WTC11 (cell line): ENCODE results near the gene BOD1. TPM values are rescaled to one million over a fixed set of nuclear protein-coding genes. Genes with fewer than 3 reads are reported as not detected.

Experiments
- ATAC-seq: fragments of 200-7000 bp; cut with Tn5 transposase; 2 replicates; pipeline ENCODE4 v1.10.0; 2021; ENCODE audit warnings: mild to moderate bottlenecking, moderate library complexity
- CTCF ChIA-PET: fragments of 300-600 bp; sonication (Branson Sonifier 250); formaldehyde crosslinking; loops from one replicate; lab custom pipeline; 2021; ENCODE audit warnings: antibody characterized with exemption; lab: Charles Lee
- POLR2A ChIA-PET: fragments of 350-600 bp; sonication (Branson Sonifier 250); formaldehyde crosslinking; loops from one replicate; lab custom pipeline; 2021; ENCODE audit warnings: antibody characterized with exemption; lab: Charles Lee
- DNase-seq: peaks from one replicate; pipeline ENCODE4 v3.0.0; 2021; ENCODE audit warnings: low spot score
- H3K27ac Mint-ChIP-seq: 2 replicates; pipeline ENCODE4 v1.8.0; 2021; ENCODE audit warnings: mixed read lengths
- H3K27me3 Mint-ChIP-seq: 2 replicates; pipeline ENCODE4 v1.8.0; 2021; ENCODE audit warnings: low read depth, mild to moderate bottlenecking, moderate library complexity, mixed read lengths
- H3K36me3 Mint-ChIP-seq: 2 replicates; pipeline ENCODE4 v1.8.0; 2021; ENCODE audit warnings: mixed read lengths
- H3K4me1 Mint-ChIP-seq: 2 replicates; pipeline ENCODE4 v1.8.0; 2022; ENCODE audit warnings: mixed read lengths
- H3K4me3 Mint-ChIP-seq: 2 replicates; pipeline ENCODE4 v1.8.0; 2021; ENCODE audit warnings: mild to moderate bottlenecking, moderate library complexity, mixed read lengths
- H3K9me3 Mint-ChIP-seq: 2 replicates; pipeline ENCODE4 v1.8.0; 2021; ENCODE audit warnings: mixed read lengths
- CREM ChIP-seq: sonication (generic); formaldehyde crosslinking; IDR thresholded peaks from 2 replicates; pipeline ENCODE4 v1.8.1; 2022; ENCODE audit warnings: mild to moderate bottlenecking, missing genetic modification reagents, moderate library complexity
- ETV6 ChIP-seq: sonication (generic); formaldehyde crosslinking; IDR thresholded peaks from 2 replicates; pipeline ENCODE4 v1.8.1; 2022; ENCODE audit warnings: mild to moderate bottlenecking, missing genetic modification reagents
- FOXP1 ChIP-seq: sonication (generic); formaldehyde crosslinking; IDR thresholded peaks from 2 replicates; pipeline ENCODE4 v1.8.0; 2022; ENCODE audit warnings: missing genetic modification reagents, mild to moderate bottlenecking, moderate library complexity, borderline replicate concordance
- HMGA2 ChIP-seq: fragments of 250-450 bp; sonication (Bioruptor Pico); IDR thresholded peaks from 2 replicates; pipeline ENCODE4 v1.4.0; 2021; ENCODE audit warnings: mild to moderate bottlenecking, moderate library complexity
- JAZF1 ChIP-seq: fragments of 250-450 bp; sonication (Bioruptor Pico); IDR thresholded peaks from 2 replicates; pipeline ENCODE4 v1.9.0; 2021; ENCODE audit warnings: moderate library complexity, mild to moderate bottlenecking, inconsistent platforms
- JUN ChIP-seq: sonication (generic); formaldehyde crosslinking; IDR thresholded peaks from 2 replicates; pipeline ENCODE4 v1.8.0; 2023; ENCODE audit warnings: mild to moderate bottlenecking, missing genetic modification reagents
- RELA ChIP-seq: sonication (generic); formaldehyde crosslinking; IDR thresholded peaks from 2 replicates; pipeline ENCODE4 v1.8.1; 2022; ENCODE audit warnings: missing genetic modification reagents, mild to moderate bottlenecking, borderline replicate concordance
- TCF7 ChIP-seq: sonication (generic); formaldehyde crosslinking; IDR thresholded peaks from 2 replicates; pipeline ENCODE4 v1.8.0; 2022; ENCODE audit warnings: mild to moderate bottlenecking, low read depth, missing genetic modification reagents, moderate library complexity
- ZNF219 ChIP-seq: sonication (generic); formaldehyde crosslinking; IDR thresholded peaks from 2 replicates; pipeline ENCODE4 v1.8.0; 2023; ENCODE audit warnings: missing genetic modification reagents, mild to moderate bottlenecking, borderline replicate concordance
- ZNF232 ChIP-seq: sonication (generic); formaldehyde crosslinking; IDR thresholded peaks from 2 replicates; pipeline ENCODE4 v1.8.0; 2022; ENCODE audit warnings: mild to moderate bottlenecking, missing genetic modification reagents
- total RNA-seq: library from RNA; stranded (reverse); gene quantifications from 3 replicates; pipeline ENCODE4 v1.2.3, GENCODE V29; 2021
- TF ChIP-seq, protein P1 (sequence below): sonication (generic); formaldehyde crosslinking; IDR thresholded peaks from 2 replicates; pipeline ENCODE4 v1.8.1; 2023; ENCODE audit warnings: mild to moderate bottlenecking, missing genetic modification reagents, borderline replicate concordance
- TF ChIP-seq, protein P2 (sequence below): fragments of 250-450 bp; sonication (Bioruptor Pico); conservative IDR thresholded peaks from 2 replicates; pipeline ENCODE4 v1.9.0; 2021; ENCODE audit warnings: mild to moderate bottlenecking
- TF ChIP-seq, protein P3 (sequence below): fragments of 200-600 bp; IDR thresholded peaks from 2 replicates; pipeline ENCODE4 v1.8.0; 2022; ENCODE audit warnings: antibody characterized with exemption
- TF ChIP-seq, protein P4 (sequence below): sonication (generic); formaldehyde crosslinking; IDR thresholded peaks from 2 replicates; pipeline ENCODE4 v1.8.1; 2022; ENCODE audit warnings: low read depth, missing genetic modification reagents, borderline replicate concordance
- TF ChIP-seq, protein P5 (sequence below): sonication (generic); formaldehyde crosslinking; IDR thresholded peaks from 2 replicates; pipeline ENCODE4 v1.8.0; 2022; ENCODE audit warnings: mild to moderate bottlenecking, missing genetic modification reagents
- TF ChIP-seq, protein P6 (sequence below): sonication (generic); formaldehyde crosslinking; IDR thresholded peaks from 2 replicates; pipeline ENCODE4 v1.8.1; 2023; ENCODE audit warnings: mild to moderate bottlenecking, moderate library complexity, missing genetic modification reagents

Gene BOD1
- total RNA-seq, 1 experiment from 2014 or later = 120 TPM

DNA sequence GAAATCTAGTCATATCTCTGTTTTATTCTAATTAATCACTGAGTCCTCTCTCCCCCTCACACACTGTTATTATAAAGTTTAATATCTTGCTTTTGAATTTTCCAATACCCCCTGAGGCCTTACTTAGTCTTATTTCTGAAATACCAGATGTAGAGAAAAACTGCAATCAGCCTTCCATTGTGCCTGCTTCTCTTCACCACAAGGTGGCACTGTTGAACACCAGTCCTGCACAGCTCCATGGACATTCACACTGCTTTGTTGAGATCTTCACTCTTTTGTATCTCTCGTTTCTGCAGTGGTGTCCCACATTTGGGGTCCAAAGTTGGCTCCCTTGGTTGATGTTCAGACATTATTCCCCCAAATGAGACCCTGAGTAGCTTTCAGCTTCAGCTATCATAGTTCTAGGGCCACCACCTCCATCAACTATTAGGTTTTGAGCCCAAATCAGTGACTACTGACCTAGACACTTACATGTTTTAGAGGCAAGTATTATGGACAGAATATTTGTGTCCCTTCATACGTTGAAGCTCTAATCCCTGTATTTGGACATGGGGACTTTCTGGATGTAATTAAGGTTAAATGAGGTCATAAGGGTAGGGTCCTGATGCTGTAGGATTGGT lies 24.3 kb downstream of the BOD1 start:
- H3K4me3 Mint-ChIP-seq = no peak overlapping the region
- peaks cover 54% of the 10 kb centered on the region for H3K36me3 Mint-ChIP-seq
- TF ChIP-seq HMGA2 (CRISPR knock-in tag) = no peak
- TF ChIP-seq, protein P1, sequence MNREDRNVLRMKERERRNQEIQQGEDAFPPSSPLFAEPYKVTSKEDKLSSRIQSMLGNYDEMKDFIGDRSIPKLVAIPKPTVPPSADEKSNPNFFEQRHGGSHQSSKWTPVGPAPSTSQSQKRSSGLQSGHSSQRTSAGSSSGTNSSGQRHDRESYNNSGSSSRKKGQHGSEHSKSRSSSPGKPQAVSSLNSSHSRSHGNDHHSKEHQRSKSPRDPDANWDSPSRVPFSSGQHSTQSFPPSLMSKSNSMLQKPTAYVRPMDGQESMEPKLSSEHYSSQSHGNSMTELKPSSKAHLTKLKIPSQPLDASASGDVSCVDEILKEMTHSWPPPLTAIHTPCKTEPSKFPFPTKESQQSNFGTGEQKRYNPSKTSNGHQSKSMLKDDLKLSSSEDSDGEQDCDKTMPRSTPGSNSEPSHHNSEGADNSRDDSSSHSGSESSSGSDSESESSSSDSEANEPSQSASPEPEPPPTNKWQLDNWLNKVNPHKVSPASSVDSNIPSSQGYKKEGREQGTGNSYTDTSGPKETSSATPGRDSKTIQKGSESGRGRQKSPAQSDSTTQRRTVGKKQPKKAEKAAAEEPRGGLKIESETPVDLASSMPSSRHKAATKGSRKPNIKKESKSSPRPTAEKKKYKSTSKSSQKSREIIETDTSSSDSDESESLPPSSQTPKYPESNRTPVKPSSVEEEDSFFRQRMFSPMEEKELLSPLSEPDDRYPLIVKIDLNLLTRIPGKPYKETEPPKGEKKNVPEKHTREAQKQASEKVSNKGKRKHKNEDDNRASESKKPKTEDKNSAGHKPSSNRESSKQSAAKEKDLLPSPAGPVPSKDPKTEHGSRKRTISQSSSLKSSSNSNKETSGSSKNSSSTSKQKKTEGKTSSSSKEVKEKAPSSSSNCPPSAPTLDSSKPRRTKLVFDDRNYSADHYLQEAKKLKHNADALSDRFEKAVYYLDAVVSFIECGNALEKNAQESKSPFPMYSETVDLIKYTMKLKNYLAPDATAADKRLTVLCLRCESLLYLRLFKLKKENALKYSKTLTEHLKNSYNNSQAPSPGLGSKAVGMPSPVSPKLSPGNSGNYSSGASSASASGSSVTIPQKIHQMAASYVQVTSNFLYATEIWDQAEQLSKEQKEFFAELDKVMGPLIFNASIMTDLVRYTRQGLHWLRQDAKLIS = no peak
- no peak for TF ChIP-seq CREM (CRISPR knock-in tag)
- TF ChIP-seq, protein P2, sequence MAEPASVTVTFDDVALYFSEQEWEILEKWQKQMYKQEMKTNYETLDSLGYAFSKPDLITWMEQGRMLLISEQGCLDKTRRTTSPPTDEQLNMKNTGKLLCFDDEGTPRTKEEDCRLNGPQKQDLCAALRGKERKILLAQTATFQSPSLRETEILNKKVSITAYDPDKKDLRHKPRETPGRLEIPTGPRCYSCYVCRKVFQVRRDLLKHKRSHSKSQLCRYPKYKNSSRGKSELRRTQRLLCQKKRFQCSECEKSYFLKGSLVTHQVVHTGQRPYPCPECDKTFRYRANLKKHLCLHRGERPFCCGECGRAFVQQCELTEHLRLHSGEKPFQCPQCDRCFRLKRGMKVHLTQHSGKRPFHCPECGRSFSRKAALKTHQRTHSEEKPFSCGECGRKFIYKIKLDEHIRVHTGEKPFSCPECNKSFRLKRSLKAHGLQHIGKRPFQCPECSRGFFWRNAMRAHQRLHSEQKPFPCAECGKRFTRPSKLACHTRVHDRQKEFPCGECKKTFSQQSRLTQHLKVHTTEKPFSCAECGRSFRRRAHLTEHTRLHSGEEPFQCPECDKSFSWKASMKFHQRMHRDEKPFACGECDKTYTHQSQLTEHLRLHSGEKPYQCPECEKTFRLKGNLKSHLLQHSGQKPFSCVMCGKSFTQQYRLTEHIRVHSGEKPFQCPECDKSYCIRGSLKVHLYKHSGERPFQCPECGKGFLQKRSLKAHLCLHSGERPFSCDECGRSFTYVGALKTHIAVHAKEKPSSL = no peak
- no peak for TF ChIP-seq ZNF219 (CRISPR knock-in tag)
- TF ChIP-seq, protein P3, sequence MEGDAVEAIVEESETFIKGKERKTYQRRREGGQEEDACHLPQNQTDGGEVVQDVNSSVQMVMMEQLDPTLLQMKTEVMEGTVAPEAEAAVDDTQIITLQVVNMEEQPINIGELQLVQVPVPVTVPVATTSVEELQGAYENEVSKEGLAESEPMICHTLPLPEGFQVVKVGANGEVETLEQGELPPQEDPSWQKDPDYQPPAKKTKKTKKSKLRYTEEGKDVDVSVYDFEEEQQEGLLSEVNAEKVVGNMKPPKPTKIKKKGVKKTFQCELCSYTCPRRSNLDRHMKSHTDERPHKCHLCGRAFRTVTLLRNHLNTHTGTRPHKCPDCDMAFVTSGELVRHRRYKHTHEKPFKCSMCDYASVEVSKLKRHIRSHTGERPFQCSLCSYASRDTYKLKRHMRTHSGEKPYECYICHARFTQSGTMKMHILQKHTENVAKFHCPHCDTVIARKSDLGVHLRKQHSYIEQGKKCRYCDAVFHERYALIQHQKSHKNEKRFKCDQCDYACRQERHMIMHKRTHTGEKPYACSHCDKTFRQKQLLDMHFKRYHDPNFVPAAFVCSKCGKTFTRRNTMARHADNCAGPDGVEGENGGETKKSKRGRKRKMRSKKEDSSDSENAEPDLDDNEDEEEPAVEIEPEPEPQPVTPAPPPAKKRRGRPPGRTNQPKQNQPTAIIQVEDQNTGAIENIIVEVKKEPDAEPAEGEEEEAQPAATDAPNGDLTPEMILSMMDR = peak; percentile 89
- no peak for TF ChIP-seq ETV6 (CRISPR knock-in tag)
- CTCF ChIA-PET = interaction anchor here (0.6 to 3.2 kb wide), 11 partner anchors 9 to 393 kb away, joined by 3 to 15 read pairs (median 4); no protein-coding TSS in a partner anchor
- H3K4me1 Mint-ChIP-seq = no peaks in the 10 kb centered on the region
- H3K9me3 Mint-ChIP-seq = peaks cover 64% of the 10 kb centered on the region
- ATAC-seq (no peak), DNase-seq (no peak)
- POLR2A ChIA-PET = no interaction called here
- H3K27me3 Mint-ChIP-seq = peaks cover 13% of the 10 kb centered on the region
- no peak overlapping the region for H3K27ac Mint-ChIP-seq

DNA sequence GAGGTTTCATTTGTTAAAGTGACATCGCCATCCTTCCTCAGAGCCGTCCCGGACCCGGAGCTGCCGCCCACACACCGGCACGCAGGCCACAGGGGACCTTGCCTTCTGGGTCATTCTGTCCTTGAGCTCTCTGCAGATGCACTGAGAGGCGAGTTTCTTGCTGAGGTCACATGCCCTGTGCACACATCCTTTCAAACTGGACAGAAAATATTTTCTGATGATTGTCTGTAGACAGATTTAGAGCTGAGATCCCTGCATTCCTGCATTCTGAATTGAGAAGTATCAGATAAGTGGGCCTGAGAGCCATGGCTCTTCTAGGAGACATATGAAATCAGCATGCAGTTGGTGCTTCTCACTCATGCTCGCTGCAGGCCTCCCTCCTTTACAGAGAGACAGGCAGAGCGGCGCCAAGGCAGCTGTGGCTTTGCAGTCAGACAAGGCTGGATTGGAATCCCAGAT lies 25.4 kb downstream of the BOD1 start:
- ChIA-PET CTCF (interaction anchor here (0.8 to 3.2 kb wide), 6 partner anchors 10 to 394 kb away, joined by 3 to 15 read pairs (median 8); no protein-coding TSS in a partner anchor), POLR2A (no interaction called here)
- Mint-ChIP-seq H3K27me3 (peaks cover 19% of the 10 kb centered on the region), H3K27ac (no peak overlapping the region), H3K36me3 (peaks cover 63% of the 10 kb centered on the region), H3K4me1 (no peaks in the 10 kb centered on the region), H3K9me3 (peaks cover 73% of the 10 kb centered on the region), H3K4me3 (no peak overlapping the region)
- ATAC-seq (no peak), DNase-seq (no peak)
- no peak for TF ChIP-seq TCF7 (CRISPR knock-in tag)
- TF ChIP-seq JAZF1 (CRISPR knock-in tag) = no peak
- TF ChIP-seq FOXP1 (CRISPR knock-in tag) = no peak
- TF ChIP-seq RELA (CRISPR knock-in tag) = no peak
- no peak for TF ChIP-seq ZNF232 (CRISPR knock-in tag)
- TF ChIP-seq, protein P4, sequence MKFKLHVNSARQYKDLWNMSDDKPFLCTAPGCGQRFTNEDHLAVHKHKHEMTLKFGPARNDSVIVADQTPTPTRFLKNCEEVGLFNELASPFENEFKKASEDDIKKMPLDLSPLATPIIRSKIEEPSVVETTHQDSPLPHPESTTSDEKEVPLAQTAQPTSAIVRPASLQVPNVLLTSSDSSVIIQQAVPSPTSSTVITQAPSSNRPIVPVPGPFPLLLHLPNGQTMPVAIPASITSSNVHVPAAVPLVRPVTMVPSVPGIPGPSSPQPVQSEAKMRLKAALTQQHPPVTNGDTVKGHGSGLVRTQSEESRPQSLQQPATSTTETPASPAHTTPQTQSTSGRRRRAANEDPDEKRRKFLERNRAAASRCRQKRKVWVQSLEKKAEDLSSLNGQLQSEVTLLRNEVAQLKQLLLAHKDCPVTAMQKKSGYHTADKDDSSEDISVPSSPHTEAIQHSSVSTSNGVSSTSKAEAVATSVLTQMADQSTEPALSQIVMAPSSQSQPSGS (CRISPR knock-in tag) = no peak
- TF ChIP-seq, protein P1 = no peak
- TF ChIP-seq, protein P5, sequence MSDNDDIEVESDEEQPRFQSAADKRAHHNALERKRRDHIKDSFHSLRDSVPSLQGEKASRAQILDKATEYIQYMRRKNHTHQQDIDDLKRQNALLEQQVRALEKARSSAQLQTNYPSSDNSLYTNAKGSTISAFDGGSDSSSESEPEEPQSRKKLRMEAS (CRISPR knock-in tag) = no peak
- no peak for TF ChIP-seq JUN (CRISPR knock-in tag)
- TF ChIP-seq, protein P6, sequence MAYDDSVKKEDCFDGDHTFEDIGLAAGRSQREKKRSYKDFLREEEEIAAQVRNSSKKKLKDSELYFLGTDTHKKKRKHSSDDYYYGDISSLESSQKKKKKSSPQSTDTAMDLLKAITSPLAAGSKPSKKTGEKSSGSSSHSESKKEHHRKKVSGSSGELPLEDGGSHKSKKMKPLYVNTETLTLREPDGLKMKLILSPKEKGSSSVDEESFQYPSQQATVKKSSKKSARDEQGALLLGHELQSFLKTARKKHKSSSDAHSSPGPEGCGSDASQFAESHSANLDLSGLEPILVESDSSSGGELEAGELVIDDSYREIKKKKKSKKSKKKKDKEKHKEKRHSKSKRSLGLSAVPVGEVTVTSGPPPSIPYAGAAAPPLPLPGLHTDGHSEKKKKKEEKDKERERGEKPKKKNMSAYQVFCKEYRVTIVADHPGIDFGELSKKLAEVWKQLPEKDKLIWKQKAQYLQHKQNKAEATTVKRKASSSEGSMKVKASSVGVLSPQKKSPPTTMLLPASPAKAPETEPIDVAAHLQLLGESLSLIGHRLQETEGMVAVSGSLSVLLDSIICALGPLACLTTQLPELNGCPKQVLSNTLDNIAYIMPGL = no peak
